GM18861 (cell line): ENCODE measurements around the gene PSMB5.

Source experiments
- ATAC-seq: cut with Tn5 transposase; IDR thresholded peaks from one replicate; pipeline ENCODE4 v1.9.1; 2021; ENCODE audit not compliant: unreplicated experiment

Gene PSMB5

GRCh38 chr14:23060536-23061260, 26.0 kb upstream of the PSMB5 start:
- no peak for ATAC-seq

- no peak for ATAC-seq
Measured at GRCh38 chr14:23058654-23059504, 24.2 kb upstream of the PSMB5 start.

GRCh38 chr14:23057757-23058653, 23.3 kb upstream of the PSMB5 start:
- peak; percentile 46 for ATAC-seq

GRCh38 chr14:23056956-23057756, 22.5 kb upstream of the PSMB5 start, which contains the start of gene CDH24:
Gene CDH24, minus strand, starts transcription at chr14:23057520. Its CDS starts 1,787 bp downstream, at chr14:23055733.
- peak; percentile 36 for ATAC-seq

GRCh38 chr14:23056145-23056955, 21.6 kb upstream of the PSMB5 start:
- peak; percentile 58 for ATAC-seq

GRCh38 chr14:23055621-23056144, 21.0 kb upstream of the PSMB5 start:
- ATAC-seq = no peak

- no peak for ATAC-seq
Measured at GRCh38 chr14:23055147-23055550, 20.4 kb upstream of the PSMB5 start.

GRCh38 chr14:23054000-23054811, 19.5 kb upstream of the PSMB5 start:
- no peak for ATAC-seq

GRCh38 chr14:23053426-23053825, 18.7 kb upstream of the PSMB5 start:
- no peak for ATAC-seq

- no peak for ATAC-seq
Measured at GRCh38 chr14:23052671-23053070, 18.0 kb upstream of the PSMB5 start.

GRCh38 chr14:23052182-23052623, 17.5 kb upstream of the PSMB5 start:
- no peak for ATAC-seq

- ATAC-seq = no peak
Measured at GRCh38 chr14:23051141-23052057, 16.7 kb upstream of the PSMB5 start.

- no peak for ATAC-seq
Measured at GRCh38 chr14:23049011-23049410, 14.3 kb upstream of the PSMB5 start.

GRCh38 chr14:23047751-23048693, 13.3 kb upstream of the PSMB5 start:
- ATAC-seq = no peak

GRCh38 chr14:23047034-23047634, 12.4 kb upstream of the PSMB5 start:
- ATAC-seq = no peak
